Psoas muscle (tissue), 8 donors: ENCODE measurements around the gene PBRM1. TPM values are rescaled to one million over a fixed set of nuclear protein-coding genes. Genes with fewer than 3 reads are reported as not detected.
A peak's percentile ranks its signal among the peaks of the same experiment; 100 is the strongest.

Experiments
- ATAC-seq, 4 donors: fragments of 200-7000 bp; cut with Tn5 transposase; one replicate each; pipeline ENCODE4 v1.9.1; 2020; ENCODE audit warnings: moderate library complexity in 3 of 4, mild to moderate bottlenecking in 2 of 4
- DNase-seq, 2 donors: peaks; one replicate each; pipeline ENCODE4 v3.0.0-alpha.2; 2020
- H3K27ac ChIP-seq: fragments of 200-600 bp; one replicate; pipeline ENCODE4 v1.8.0; 2022
- H3K27me3 ChIP-seq, 3 donors: fragments of 200-600 bp in 1 of 3; one replicate each; pipeline versions ENCODE4 v1.6.1 to v1.8.0; 2013 to 2022; ENCODE audit warnings: low read length in 2 of 3, mild to moderate bottlenecking in 2 of 3, moderate library complexity in 1 of 3; ENCODE audit not compliant: insufficient read depth in 3 of 3
- H3K36me3 ChIP-seq, 2 donors: fragments of 200-600 bp in 1 of 2; one replicate each; pipeline versions ENCODE4 v1.6.1 to v1.8.0; 2013 to 2022; ENCODE audit warnings: low read depth in 1 of 2, mild to moderate bottlenecking in 1 of 2, moderate library complexity in 1 of 2; ENCODE audit not compliant: insufficient read depth in 1 of 2
- H3K4me1 ChIP-seq: fragments of 200-600 bp; one replicate; pipeline ENCODE4 v1.8.0; 2022
- H3K4me3 ChIP-seq: fragments of 200-600 bp; one replicate; pipeline ENCODE4 v1.8.0; 2022; ENCODE audit warnings: mild to moderate bottlenecking
- H3K9me3 ChIP-seq: fragments of 200-600 bp; one replicate; pipeline ENCODE4 v1.8.0; 2022
- WGBS, 3 donors: extraction: QIAGEN DNeasy Blood & Tissue Kit; methylation state at CpG; one replicate each; pipeline versions ENCODE4 v1.1.6 to v1.1.7; 2013; 5-methylcytosine and 5-hydroxymethylcytosine counted together
- intact Hi-C, 2 donors: fragments of 100-400 bp; cut with DNase I; formaldehyde crosslinking; loops; one replicate each; pipeline versions ENCODE4 v1.11.0 to v1.14.2; 2022
- polyA plus RNA-seq, 3 donors: library from polyadenylated mRNA; stranded (reverse); fragments of 200-250 nt; gene quantifications; one replicate each; pipeline ENCODE4 v1.2.3, GENCODE V29; 2013
- total RNA-seq, 4 donors: library from RNA; stranded (reverse); fragmentation: NEBNext Ultra II Directional in 2 of 4; extraction: Animal tissue kit (Norgen Biotek cat#: 25700) in 2 of 4; gene quantifications; one replicate each; pipeline versions ENCODE4 v1.2.1 to v1.2.4, GENCODE V29; 2021 to 2023
- TF ChIP-seq, protein P1 (sequence below): fragments of 200-600 bp; IDR thresholded peaks from one replicate; pipeline ENCODE4 v1.8.0; 2022; ENCODE audit warnings: antibody characterized with exemption
- donor health status: healthy with polysubstance abuse.
- donor health status: DM: no; HTN: no; CAD: no; lungs with moderate emphysema.
- donor health status: Bipolar disorder and iron deficiency.
- donor health status: healthy.
- donor health status: DM: yes; HTN: yes; CAD: no.
- donor health status: DM: no; HTN: no; CAD: no.
- donor health status: DM: no; HTN: no; CAD: no.
- donor health status: DM: yes; HTN: yes; CAD: no.

Gene PBRM1
- total and polyA plus RNA-seq, 7 donors, result 7.5 to 46.7 (median 38.0) TPM

GRCh38 chr3:52570076-52570475, 115.6 kb downstream of the PBRM1 start:
- Histone ChIP-seq H3K4me1 (peaks cover 4% of the 10 kb centered on the region), H3K4me3 (no peak overlapping the region), H3K27ac (no peak overlapping the region), H3K36me3 (peaks cover 13 to 57% of the 10 kb centered on the region in 2 donors), H3K9me3 (no peaks in the 10 kb centered on the region), H3K27me3 (no peaks in the 10 kb centered on the region)
- intact Hi-C loops, result no loop called here
- peak; percentile 32 to 84 (median 78) for ATAC-seq
- no peak for DNase-seq
- 40 to 44% (median 42%) methylated on average over 4 of the region's 4 CpGs for WGBS, 3 donors
- TF ChIP-seq, protein P1, sequence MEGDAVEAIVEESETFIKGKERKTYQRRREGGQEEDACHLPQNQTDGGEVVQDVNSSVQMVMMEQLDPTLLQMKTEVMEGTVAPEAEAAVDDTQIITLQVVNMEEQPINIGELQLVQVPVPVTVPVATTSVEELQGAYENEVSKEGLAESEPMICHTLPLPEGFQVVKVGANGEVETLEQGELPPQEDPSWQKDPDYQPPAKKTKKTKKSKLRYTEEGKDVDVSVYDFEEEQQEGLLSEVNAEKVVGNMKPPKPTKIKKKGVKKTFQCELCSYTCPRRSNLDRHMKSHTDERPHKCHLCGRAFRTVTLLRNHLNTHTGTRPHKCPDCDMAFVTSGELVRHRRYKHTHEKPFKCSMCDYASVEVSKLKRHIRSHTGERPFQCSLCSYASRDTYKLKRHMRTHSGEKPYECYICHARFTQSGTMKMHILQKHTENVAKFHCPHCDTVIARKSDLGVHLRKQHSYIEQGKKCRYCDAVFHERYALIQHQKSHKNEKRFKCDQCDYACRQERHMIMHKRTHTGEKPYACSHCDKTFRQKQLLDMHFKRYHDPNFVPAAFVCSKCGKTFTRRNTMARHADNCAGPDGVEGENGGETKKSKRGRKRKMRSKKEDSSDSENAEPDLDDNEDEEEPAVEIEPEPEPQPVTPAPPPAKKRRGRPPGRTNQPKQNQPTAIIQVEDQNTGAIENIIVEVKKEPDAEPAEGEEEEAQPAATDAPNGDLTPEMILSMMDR, result no peak

DNA sequence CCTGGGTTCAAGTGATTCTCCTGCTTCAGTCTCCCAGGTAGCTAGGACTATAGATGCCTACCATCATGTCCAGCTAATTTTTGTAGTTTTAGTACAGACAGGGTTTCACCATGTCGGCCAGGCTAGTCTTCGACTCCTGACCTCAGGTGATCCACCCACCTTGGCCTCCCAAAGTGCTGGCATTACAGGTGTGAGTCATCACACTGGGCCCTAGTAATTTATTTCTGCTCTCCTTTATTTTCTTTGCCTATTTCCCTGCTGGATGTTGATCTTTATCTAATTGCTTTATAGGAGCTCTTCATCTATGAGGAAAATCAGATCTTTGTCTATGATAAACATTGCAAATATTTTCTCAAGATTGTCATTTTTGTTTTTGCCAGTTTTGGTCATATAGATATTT, 117.6 kb downstream of the PBRM1 start:
- H3K4me1 ChIP-seq, result peaks cover 4% of the 10 kb centered on the region
- H3K27me3 ChIP-seq, result no peaks in the 10 kb centered on the region
- no peak for ATAC-seq
- peaks cover 9 to 55% of the 10 kb centered on the region in 2 donors for H3K36me3 ChIP-seq
- no peaks in the 10 kb centered on the region for H3K9me3 ChIP-seq
- no peak overlapping the region for H3K4me3 ChIP-seq
- TF ChIP-seq, protein P1, result no peak
- DNase-seq, result no peak
- 76 to 97% (median 85%) methylated on average over 2 of the region's 2 CpGs for WGBS, 3 donors
- no peak overlapping the region for H3K27ac ChIP-seq
- intact Hi-C loops, result no loop called here

DNA sequence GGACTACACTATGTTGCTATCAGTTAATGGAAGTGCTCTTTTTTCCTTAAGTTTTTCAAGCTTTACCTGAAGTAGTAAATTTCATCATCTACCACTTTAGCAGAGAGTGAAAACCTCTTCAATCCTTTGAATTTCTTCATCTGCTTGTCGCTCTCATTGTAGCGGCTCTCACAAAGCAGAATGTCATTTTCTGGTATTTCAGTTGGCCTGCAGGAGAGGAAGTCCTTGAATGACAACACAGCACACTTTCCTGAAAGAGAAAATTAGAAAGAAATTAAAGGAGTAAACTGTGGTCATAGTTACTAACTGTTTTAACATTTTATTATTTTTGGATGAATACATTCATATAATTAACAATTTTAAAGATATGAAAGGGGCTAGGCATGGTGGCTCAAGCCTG, 121.7 kb downstream of the PBRM1 start:
- Histone ChIP-seq H3K36me3 (peaks cover 17 to 83% of the 10 kb centered on the region in 2 donors), H3K27ac (no peak overlapping the region), H3K9me3 (no peaks in the 10 kb centered on the region), H3K27me3 (no peaks in the 10 kb centered on the region), H3K4me1 (no peaks in the 10 kb centered on the region), H3K4me3 (no peak overlapping the region)
- TF ChIP-seq, protein P1, result no peak
- ATAC-seq (no peak), DNase-seq (no peak)
- 91 to 95% (median 92%) methylated on average over 2 of the region's 2 CpGs for WGBS, 3 donors
- intact Hi-C loops, result no loop called here

DNA sequence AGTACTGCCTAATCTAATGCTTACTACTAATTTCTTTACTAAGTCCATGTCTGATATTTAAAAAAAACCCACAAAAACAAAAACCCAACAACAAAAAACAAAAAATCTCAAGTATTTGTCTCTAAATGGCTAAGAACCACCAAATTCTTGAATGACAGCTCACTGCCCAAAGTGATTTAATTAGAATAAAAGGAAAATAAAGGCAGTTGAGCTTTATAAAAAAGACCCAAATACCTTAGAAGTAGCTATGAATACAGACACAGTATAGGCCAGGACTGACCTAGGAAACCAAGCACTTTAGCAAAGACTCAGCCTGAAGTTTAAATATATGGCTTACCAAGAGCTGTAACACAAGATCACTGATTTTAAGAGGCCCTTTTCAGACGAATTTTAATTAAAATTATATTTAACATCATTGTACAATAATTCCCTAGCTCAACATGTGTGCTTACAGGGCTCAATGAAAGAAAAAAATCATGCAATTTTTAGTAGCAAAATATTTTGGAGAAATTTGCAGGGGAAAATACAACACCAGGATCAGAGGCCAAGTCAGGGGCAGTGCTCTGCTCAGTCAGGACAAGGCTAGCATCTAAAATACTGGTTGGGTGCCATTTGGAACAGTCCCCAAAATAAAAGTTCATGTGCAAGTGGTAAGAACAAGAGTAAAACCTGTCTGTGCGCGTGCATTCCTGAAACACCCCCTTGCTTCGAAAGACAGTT, 124.5 kb downstream of the PBRM1 start:
- H3K9me3 ChIP-seq, result no peaks in the 10 kb centered on the region
- ATAC-seq, result no peak
- TF ChIP-seq, protein P1, result no peak
- H3K4me3 ChIP-seq, result no peak overlapping the region
- no peaks in the 10 kb centered on the region for H3K27me3 ChIP-seq
- DNase-seq, result no peak
- intact Hi-C loops, result no loop called here
- H3K36me3 ChIP-seq, result peaks cover 21 to 89% of the 10 kb centered on the region in 2 donors
- 75 to 78% (median 76%) methylated on average over 4 of the region's 4 CpGs for WGBS, 3 donors
- no peaks in the 10 kb centered on the region for H3K4me1 ChIP-seq
- no peak overlapping the region for H3K27ac ChIP-seq

- 96 to 99% (median 97%) methylated on average over 5 of the region's 5 CpGs for WGBS, 3 donors
- no peak for ATAC-seq
- no peaks in the 10 kb centered on the region for H3K9me3 ChIP-seq
- H3K27ac ChIP-seq, result no peak overlapping the region
- no peaks in the 10 kb centered on the region for H3K27me3 ChIP-seq
- no peak overlapping the region for H3K4me3 ChIP-seq
- no peak for DNase-seq
- TF ChIP-seq, protein P1, result no peak
- intact Hi-C loops, result no loop called here
- H3K4me1 ChIP-seq, result no peaks in the 10 kb centered on the region
- peaks cover 20 to 97% of the 10 kb centered on the region in 2 donors for H3K36me3 ChIP-seq
These were observed 127.3 kb downstream of the PBRM1 start for GRCh38 chr3:52558436-52558835.
